Measurements from ENCODE around the gene RAPGEF1.

The RAPGEF1 gene

GRCh38 chr9:131582466-131583336 lies 157.2 kb downstream of the RAPGEF1 start:
- DNase-seq: no peak

- DNase-seq: no peak
Observed at GRCh38 chr9:131582056-131582455, 157.8 kb downstream of the RAPGEF1 start.

- DNase-seq: no peak
Observed at GRCh38 chr9:131580358-131580757, 159.5 kb downstream of the RAPGEF1 start.

- DNase-seq: no peak
Observed at GRCh38 chr9:131579789-131580211, 160.1 kb downstream of the RAPGEF1 start.

- no peak for DNase-seq
Observed at GRCh38 chr9:131578731-131579504, 161.0 kb downstream of the RAPGEF1 start.

GRCh38 chr9:131578021-131578420 lies 161.9 kb downstream of the RAPGEF1 start:
- peak in 1 of 2 experiments; percentile 17 for DNase-seq

- DNase-seq: no peak
Observed at GRCh38 chr9:131577005-131578000, 162.6 kb downstream of the RAPGEF1 start.

- no peak for DNase-seq
Observed at GRCh38 chr9:131575946-131576853, 163.7 kb downstream of the RAPGEF1 start.

GRCh38 chr9:131574730-131575640 lies 164.9 kb downstream of the RAPGEF1 start:
- no peak for DNase-seq

GRCh38 chr9:131567910-131568309 lies 172.0 kb downstream of the RAPGEF1 start:
- no peak for DNase-seq

GRCh38 chr9:131566158-131566557 lies 173.7 kb downstream of the RAPGEF1 start:
- no peak for DNase-seq

GRCh38 chr9:131565369-131565768 lies 174.5 kb downstream of the RAPGEF1 start:
- DNase-seq: no peak

- no peak for DNase-seq
Observed at GRCh38 chr9:131562032-131562959, 177.6 kb downstream of the RAPGEF1 start.

GRCh38 chr9:131559421-131560000 lies 180.4 kb downstream of the RAPGEF1 start:
- no peak for DNase-seq

- DNase-seq: no peak
Observed at GRCh38 chr9:131557855-131558548, 181.9 kb downstream of the RAPGEF1 start.

GRCh38 chr9:131555841-131556673 lies 183.8 kb downstream of the RAPGEF1 start:
- DNase-seq: no peak

GRCh38 chr9:131554843-131555351 lies 185.0 kb downstream of the RAPGEF1 start:
- DNase-seq: no peak
